ENCODE results near the gene CCDC158.

- TF ChIP-seq CTCF (IDR thresholded peaks at IDR 0.05) = no peak
- no peak for TF ChIP-seq ZFX (IDR thresholded peaks at IDR 0.05; ENCODE audit: borderline replicate concordance)
Measured at GRCh38 chr4:76270244-76271175, 150.4 kb downstream of the CCDC158 start.
